ENCODE data around the gene EXTL2.

GRCh38 chr1:100902365-100902764 lies 7.7 kb upstream of the EXTL2 start:
- TF ChIP-seq EP300 (IDR thresholded peaks at IDR 0.05; ENCODE audit: borderline replicate concordance in 1 of 2, control insufficient read depth in 1 of 2, low read depth in 2 of 2, low read length in 2 of 2) (no peak), BACH1 (IDR thresholded peaks at IDR 0.05; ENCODE audit: borderline replicate concordance) (no peak), MEF2A (IDR thresholded peaks at IDR 0.05; ENCODE audit: insufficient read depth, low read depth, low read length) (no peak), JUND (IDR thresholded peaks at IDR 0.05; ENCODE audit: low read depth, low read length) (no peak), CTCF (IDR thresholded peaks at IDR 0.05 in 2 of 3, conservative IDR thresholded peaks at IDR 0.05 in 1 of 3; ENCODE audit: control insufficient read depth in 2 of 3, extremely low read depth in 1 of 3, insufficient read depth in 1 of 3, low read depth in 3 of 3, low read length in 3 of 3) (no peak), RB1 (IDR thresholded peaks at IDR 0.05; ENCODE audit: borderline replicate concordance) (no peak), RCOR1 (conservative IDR thresholded peaks at IDR 0.05; ENCODE audit: low read depth, low read length) (no peak), SRF (IDR thresholded peaks at IDR 0.05; ENCODE audit: low read depth in 2 of 2, low read length in 2 of 2) (no peak), POLR2A (IDR thresholded peaks at IDR 0.05; ENCODE audit: low read depth, low read length) (no peak), SMAD1 (IDR thresholded peaks at IDR 0.05; ENCODE audit: low read depth, partially characterized antibody) (no peak)
- TF ChIP-seq, protein P1, sequence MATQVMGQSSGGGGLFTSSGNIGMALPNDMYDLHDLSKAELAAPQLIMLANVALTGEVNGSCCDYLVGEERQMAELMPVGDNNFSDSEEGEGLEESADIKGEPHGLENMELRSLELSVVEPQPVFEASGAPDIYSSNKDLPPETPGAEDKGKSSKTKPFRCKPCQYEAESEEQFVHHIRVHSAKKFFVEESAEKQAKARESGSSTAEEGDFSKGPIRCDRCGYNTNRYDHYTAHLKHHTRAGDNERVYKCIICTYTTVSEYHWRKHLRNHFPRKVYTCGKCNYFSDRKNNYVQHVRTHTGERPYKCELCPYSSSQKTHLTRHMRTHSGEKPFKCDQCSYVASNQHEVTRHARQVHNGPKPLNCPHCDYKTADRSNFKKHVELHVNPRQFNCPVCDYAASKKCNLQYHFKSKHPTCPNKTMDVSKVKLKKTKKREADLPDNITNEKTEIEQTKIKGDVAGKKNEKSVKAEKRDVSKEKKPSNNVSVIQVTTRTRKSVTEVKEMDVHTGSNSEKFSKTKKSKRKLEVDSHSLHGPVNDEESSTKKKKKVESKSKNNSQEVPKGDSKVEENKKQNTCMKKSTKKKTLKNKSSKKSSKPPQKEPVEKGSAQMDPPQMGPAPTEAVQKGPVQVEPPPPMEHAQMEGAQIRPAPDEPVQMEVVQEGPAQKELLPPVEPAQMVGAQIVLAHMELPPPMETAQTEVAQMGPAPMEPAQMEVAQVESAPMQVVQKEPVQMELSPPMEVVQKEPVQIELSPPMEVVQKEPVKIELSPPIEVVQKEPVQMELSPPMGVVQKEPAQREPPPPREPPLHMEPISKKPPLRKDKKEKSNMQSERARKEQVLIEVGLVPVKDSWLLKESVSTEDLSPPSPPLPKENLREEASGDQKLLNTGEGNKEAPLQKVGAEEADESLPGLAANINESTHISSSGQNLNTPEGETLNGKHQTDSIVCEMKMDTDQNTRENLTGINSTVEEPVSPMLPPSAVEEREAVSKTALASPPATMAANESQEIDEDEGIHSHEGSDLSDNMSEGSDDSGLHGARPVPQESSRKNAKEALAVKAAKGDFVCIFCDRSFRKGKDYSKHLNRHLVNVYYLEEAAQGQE (IDR thresholded peaks at IDR 0.05; ENCODE audit: low read depth, low read length) = no peak
